ENCODE measurements around the gene KNL1. TPM values are rescaled to one million over a fixed set of nuclear protein-coding genes. Genes with fewer than 3 reads are reported as not detected.

Gene KNL1
- total and polyA plus RNA-seq, 8 donors, result 0.50 to 57.8 (median 1.8) TPM

DNA sequence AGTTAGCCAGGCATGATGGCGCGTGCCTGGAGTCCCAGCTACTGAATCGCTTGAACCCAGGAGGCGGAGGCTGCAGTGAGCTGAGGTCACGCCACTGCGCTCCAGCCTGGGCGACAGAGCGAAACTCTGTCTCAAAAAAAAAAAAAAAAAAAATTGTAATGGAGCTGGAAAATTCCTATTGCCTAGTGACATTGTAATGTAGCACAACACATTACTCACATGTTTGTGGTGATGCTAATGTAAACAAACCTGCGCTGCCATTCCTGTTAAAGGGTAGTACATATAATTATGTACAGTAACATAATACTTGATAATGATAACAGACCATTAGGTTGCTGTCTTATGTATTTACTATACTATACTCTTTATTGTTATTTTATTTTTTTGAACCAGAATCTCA lies 39.1 kb downstream of the KNL1 start:
- no peaks in the 10 kb centered on the region for H3K9me3 ChIP-seq
- DNase-seq, result no peak
- H3K36me3 ChIP-seq, result no peaks in the 10 kb centered on the region
- WGBS, 5 donors, result 85 to 96% (median 93%) methylated on average over 9 of the region's 9 CpGs
- H3K27ac ChIP-seq, result no peak overlapping the region
- intact Hi-C loops (cut with DNase I; ENCODE audit: low total_unique reads), result no loop called here
- H3K4me3 ChIP-seq, result no peak overlapping the region
- TF ChIP-seq, protein P1, sequence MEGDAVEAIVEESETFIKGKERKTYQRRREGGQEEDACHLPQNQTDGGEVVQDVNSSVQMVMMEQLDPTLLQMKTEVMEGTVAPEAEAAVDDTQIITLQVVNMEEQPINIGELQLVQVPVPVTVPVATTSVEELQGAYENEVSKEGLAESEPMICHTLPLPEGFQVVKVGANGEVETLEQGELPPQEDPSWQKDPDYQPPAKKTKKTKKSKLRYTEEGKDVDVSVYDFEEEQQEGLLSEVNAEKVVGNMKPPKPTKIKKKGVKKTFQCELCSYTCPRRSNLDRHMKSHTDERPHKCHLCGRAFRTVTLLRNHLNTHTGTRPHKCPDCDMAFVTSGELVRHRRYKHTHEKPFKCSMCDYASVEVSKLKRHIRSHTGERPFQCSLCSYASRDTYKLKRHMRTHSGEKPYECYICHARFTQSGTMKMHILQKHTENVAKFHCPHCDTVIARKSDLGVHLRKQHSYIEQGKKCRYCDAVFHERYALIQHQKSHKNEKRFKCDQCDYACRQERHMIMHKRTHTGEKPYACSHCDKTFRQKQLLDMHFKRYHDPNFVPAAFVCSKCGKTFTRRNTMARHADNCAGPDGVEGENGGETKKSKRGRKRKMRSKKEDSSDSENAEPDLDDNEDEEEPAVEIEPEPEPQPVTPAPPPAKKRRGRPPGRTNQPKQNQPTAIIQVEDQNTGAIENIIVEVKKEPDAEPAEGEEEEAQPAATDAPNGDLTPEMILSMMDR (IDR thresholded peaks at IDR 0.05), result no peak
- no peak for TF ChIP-seq EP300 (IDR thresholded peaks at IDR 0.05)
- TF ChIP-seq POLR2A (IDR thresholded peaks at IDR 0.05), result no peak
- no peak for TF ChIP-seq POLR2AphosphoS5 (IDR thresholded peaks at IDR 0.05)
- H3K4me1 ChIP-seq, result no peaks in the 10 kb centered on the region
- no peaks in the 10 kb centered on the region for H3K27me3 ChIP-seq

GRCh38 chr15:40637221-40637745 lies 43.2 kb downstream of the KNL1 start:
- no peaks in the 10 kb centered on the region for H3K4me1 ChIP-seq
- DNase-seq, result no peak
- H3K36me3 ChIP-seq, result peaks cover 0 to 5% (median 0%) of the 10 kb centered on the region in 4 donors
- no peak overlapping the region for H3K4me3 ChIP-seq
- H3K9me3 ChIP-seq, result no peaks in the 10 kb centered on the region
- no peak for TF ChIP-seq POLR2A (IDR thresholded peaks at IDR 0.05)
- TF ChIP-seq, protein P1 (IDR thresholded peaks at IDR 0.05), result no peak
- no peak for TF ChIP-seq POLR2AphosphoS5 (IDR thresholded peaks at IDR 0.05)
- no peaks in the 10 kb centered on the region for H3K27me3 ChIP-seq
- WGBS, 5 donors, result 44 to 63% (median 52%) methylated on average over 4 of the region's 4 CpGs
- no peak overlapping the region for H3K27ac ChIP-seq
- intact Hi-C loops (cut with DNase I; ENCODE audit: low total_unique reads), result no loop called here

DNA sequence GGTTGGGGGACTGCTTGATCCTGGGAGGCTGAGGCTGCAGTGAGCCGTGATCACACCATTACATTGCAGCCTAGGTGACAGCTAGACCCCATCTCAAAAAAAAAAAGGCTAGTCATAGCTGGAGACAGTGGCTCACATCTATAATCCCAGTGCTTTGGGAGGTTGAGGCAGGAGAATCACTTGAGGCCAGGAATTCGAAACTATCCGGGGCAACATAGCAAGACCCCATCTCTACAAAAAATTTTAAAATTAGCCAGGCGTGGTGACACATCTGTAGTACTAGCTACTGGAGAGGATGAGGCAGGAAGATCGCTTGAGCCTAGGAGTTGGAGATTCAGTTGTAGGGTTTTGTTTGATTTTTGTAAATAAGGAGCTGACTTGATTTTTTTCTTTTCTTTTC lies 45.6 kb downstream of the KNL1 start:
- Histone ChIP-seq H3K36me3 (peaks cover 0 to 7% (median 0%) of the 10 kb centered on the region in 4 donors), H3K9me3 (no peaks in the 10 kb centered on the region), H3K27me3 (no peaks in the 10 kb centered on the region), H3K27ac (no peak overlapping the region), H3K4me1 (no peaks in the 10 kb centered on the region), H3K4me3 (no peak overlapping the region)
- WGBS, 5 donors, result 96 to 100% (median 97%) methylated on average over 5 of the region's 5 CpGs
- intact Hi-C loops (cut with DNase I; ENCODE audit: low total_unique reads), result no loop called here
- TF ChIP-seq POLR2A (IDR thresholded peaks at IDR 0.05) (no peak), EP300 (IDR thresholded peaks at IDR 0.05) (no peak), POLR2AphosphoS5 (IDR thresholded peaks at IDR 0.05) (no peak)
- TF ChIP-seq, protein P1 (IDR thresholded peaks at IDR 0.05), result no peak
- DNase-seq, result no peak

DNA sequence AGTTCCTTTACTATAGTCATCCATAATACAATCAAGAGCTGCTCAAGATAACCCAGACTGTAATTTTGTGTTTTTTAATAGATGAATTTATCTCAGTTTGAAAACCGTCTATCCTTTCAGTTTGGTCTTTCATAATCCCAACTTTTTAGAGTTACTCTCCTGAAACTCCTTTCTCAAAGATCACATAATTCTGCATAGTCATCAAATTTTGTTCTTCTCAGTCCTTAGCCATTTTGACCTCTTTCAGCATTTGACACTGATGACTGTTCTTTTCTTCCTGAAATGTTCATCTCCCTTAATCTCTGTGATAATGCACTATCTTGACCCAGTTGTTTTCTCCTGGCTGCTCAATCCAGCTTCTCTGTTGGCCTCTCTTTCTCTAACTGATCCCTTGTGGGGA lies 53.5 kb downstream of the KNL1 start:
- WGBS, 5 donors, result 89 to 96% (median 94%) methylated on average over 1 of the region's 1 CpG
- H3K36me3 ChIP-seq, result no peaks in the 10 kb centered on the region
- H3K27me3 ChIP-seq, result no peaks in the 10 kb centered on the region
- H3K9me3 ChIP-seq, result no peaks in the 10 kb centered on the region
- intact Hi-C loops (cut with DNase I; ENCODE audit: low total_unique reads), result no loop called here
- H3K4me3 ChIP-seq, result no peak overlapping the region
- no peak for TF ChIP-seq EP300 (IDR thresholded peaks at IDR 0.05)
- TF ChIP-seq, protein P1 (IDR thresholded peaks at IDR 0.05), result no peak
- TF ChIP-seq POLR2AphosphoS5 (IDR thresholded peaks at IDR 0.05), result no peak
- TF ChIP-seq POLR2A (IDR thresholded peaks at IDR 0.05), result no peak
- no peak overlapping the region for H3K27ac ChIP-seq
- DNase-seq, result no peak
- H3K4me1 ChIP-seq, result no peaks in the 10 kb centered on the region

Measured in stomach (tissue), 9 donors.